ENCODE measurements around the gene SNX11.

SNX11 gene

GRCh38 chr17:48129981-48130380 lies 22.4 kb downstream of the SNX11 start:
- DNase-seq, result no peak

GRCh38 chr17:48131216-48131824 lies 23.8 kb downstream of the SNX11 start:
- DNase-seq, result peak in 26 of 58 donors; percentile 5 to 69 (median 31)

DNA sequence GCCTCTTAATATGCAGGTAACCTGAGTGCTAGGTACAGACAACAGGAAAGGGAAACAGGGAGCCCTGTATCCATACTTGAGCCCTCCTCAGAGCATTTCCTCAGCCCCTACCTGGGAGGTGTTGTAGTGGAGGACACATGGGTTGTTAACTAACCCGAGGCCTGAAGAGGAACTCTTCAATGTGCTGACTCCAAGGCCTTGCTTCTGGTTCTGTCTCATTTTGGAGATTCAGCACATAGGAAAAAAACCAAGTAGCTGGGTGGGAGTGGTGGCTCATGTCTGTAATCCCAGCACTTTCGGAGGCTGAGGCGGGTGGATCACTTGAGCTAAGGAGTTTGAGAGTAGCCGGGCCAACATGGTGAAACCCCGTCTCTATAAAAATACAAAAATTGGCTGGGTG lies 24.8 kb downstream of the SNX11 start:
- DNase-seq, result no peak

DNA sequence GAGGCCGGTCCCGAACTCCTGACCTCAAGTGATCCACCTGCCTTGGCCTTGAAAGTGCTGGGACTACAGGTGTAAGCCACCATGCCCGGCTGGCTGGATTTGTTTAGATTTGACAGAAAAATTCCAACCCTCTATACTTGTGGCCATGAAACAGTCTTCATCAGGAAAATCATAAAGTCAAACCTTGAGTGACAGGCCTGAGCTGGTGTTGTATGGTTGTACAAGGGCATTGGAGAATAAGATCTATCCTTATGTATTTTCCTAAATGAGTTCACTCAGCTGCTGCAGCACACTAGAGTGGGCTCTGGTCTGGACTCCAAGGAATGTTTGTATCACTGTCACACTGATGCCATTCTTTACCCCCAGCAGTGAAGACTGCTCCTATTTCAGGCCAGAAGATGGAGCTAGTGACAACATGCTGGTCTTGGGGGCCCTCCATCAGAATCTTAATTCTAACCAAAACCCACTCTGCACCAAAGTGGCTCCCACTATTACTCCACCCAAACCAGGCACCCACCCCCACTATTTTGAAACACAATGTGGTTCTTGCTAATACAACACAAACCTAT lies 27.4 kb downstream of the SNX11 start:
- no peak for DNase-seq

DNA sequence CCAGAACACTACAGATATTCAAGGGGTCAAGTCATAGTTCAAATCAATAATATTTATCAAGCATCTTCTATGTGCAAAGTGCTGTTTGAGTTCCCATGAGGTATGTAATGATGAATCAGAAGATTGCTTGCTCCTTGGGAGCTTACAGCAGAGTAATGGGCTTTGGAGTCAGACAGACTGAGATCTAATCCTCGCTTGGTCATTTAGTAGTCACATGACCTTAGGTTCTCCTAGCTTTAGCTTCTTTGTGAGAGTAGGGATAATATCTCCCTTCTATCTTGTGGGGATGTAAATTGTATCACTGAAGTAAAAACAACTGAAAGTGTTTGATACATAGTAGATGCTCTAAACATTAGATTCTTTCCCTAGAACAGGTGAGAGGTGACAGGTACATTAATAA lies 30.1 kb downstream of the SNX11 start:
- no peak for DNase-seq

GRCh38 chr17:48139944-48140343 lies 32.4 kb downstream of the SNX11 start:
- DNase-seq, result no peak

DNA sequence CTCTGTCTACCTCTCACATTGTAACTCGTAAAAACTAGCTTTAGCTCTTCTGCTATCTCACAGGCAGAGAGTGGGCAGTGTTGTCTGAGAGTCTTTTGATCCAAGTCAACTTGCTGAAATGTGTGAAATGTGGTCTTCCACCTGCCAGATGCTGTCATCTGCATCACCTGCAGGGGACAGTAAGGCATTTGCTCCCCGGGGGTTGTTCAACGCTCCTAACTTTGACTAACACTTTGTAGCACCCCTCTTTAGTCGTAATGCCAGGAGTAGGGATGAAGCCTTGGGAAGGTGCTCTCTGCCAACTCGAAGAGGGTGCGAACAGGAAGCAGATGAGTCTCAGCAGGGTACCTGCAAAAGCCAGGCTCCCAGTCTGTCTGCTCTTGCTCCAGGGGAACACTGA lies 36.1 kb downstream of the SNX11 start:
- DNase-seq, result no peak

GRCh38 chr17:48144231-48144630 lies 36.7 kb downstream of the SNX11 start:
- no peak for DNase-seq

GRCh38 chr17:48144976-48145798 lies 37.6 kb downstream of the SNX11 start:
- DNase-seq, result no peak

- DNase-seq, result no peak
Observed at GRCh38 chr17:48148029-48148770, 40.6 kb downstream of the SNX11 start.

- DNase-seq, result no peak
Observed at GRCh38 chr17:48148854-48149786, 41.6 kb downstream of the SNX11 start.

GRCh38 chr17:48149787-48150463 lies 42.4 kb downstream of the SNX11 start:
- DNase-seq, result no peak

- DNase-seq, result no peak
Observed at GRCh38 chr17:48150597-48151001, 43.0 kb downstream of the SNX11 start.

- no peak for DNase-seq
Observed at GRCh38 chr17:48151220-48151619, 43.7 kb downstream of the SNX11 start.

GRCh38 chr17:48152289-48152688 lies 44.7 kb downstream of the SNX11 start:
- no peak for DNase-seq

- no peak for DNase-seq
Observed at GRCh38 chr17:48153691-48154358, 46.3 kb downstream of the SNX11 start.

DNA sequence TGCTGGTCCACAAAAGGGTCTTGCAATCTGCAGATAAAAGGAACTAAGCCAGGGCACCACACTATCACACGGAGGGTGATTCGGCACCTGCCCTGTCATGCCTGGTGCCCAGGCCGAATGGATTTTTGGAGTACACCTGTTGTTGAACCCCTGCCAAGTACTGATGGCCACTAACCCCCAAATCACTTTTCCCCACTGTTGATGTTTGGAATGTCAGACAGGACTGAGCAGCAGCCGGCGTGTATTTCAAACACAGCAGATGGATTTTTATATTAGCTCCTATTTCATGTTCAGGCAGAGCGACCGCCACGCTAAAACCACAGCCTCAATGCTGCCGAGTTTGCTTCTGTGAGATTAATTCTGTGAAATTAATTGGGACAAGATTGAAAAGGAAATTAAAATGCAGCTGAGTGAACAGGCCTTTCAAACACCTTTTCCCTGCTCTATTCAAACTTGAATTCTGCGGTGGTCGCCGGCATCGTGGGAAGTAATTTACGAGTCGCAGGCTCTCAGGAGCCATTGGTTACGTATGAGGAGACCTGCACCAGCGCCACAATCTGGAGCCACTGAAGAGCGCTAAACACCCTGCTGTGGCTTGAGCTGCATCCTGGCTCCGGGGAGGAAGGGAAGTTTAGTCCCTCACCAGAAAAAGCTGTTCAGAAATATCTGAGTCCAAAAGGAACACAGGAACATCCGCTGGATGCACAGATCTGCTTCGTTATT lies 48.5 kb downstream of the SNX11 start:
- no peak for DNase-seq

GRCh38 chr17:48159232-48159631 lies 51.7 kb downstream of the SNX11 start:
- DNase-seq, result no peak
